ENCODE data around the gene KLHDC8A. TPM values are rescaled to one million over a fixed set of nuclear protein-coding genes. Genes with fewer than 3 reads are reported as not detected.
A peak's percentile ranks its signal among the peaks of the same experiment; 100 is the strongest.

The KLHDC8A gene
- total and polyA plus RNA-seq, 9 of the 15 experiments (the other 6 are each of a cell fraction or from before 2014, with no cell fraction given): 0.01 to 0.54 (median 0.04) TPM; not detected in 6

- TF ChIP-seq HES1 (IDR thresholded peaks at IDR 0.05; ENCODE audit: low read depth) (peak; percentile 19; the same call in 1 of the 2 replicates), SRF (CRISPR knock-in tag; IDR thresholded peaks at IDR 0.05) (0 out of 4 replicates have a peak, but pooled peaks of 1 of the 2 experiments have one; percentile 46), ZNF12 (CRISPR knock-in tag; IDR thresholded peaks at IDR 0.05) (peak; percentile 60; the same call in 1 of the 2 replicates), TFAP4 (CRISPR knock-in tag; IDR thresholded peaks at IDR 0.05; ENCODE audit: borderline replicate concordance) (peak; percentile 48; the same call in 1 of the 2 replicates), RBBP5 (IDR thresholded peaks at IDR 0.05; ENCODE audit: borderline replicate concordance, insufficient read depth, low read length, poor library complexity, severe bottlenecking) (peak; percentile 63), ZNF354B (CRISPR knock-in tag; IDR thresholded peaks at IDR 0.05) (no peak), MAZ (CRISPR knock-in tag; conservative IDR thresholded peaks at IDR 0.05 in 1 of 2, IDR thresholded peaks at IDR 0.05 in 1 of 2) (peak; percentile 34 to 85; a peak in 2 of 4 replicates), YY1 (IDR thresholded peaks at IDR 0.05; ENCODE audit: borderline replicate concordance in 1 of 3, control insufficient read depth in 1 of 3, extremely low read depth in 1 of 3, insufficient read depth in 3 of 3, insufficient read length in 1 of 3, insufficient replicate concordance in 2 of 3, low read depth in 1 of 3, low read length in 2 of 3) (peak in 1 of 3 experiments; percentile 35), TAL1 (IDR thresholded peaks at IDR 0.05) (no peak), CBX3 (IDR thresholded peaks at IDR 0.05; ENCODE audit: borderline replicate concordance in 1 of 2, low read length in 2 of 2) (peak in 1 of 2 experiments; percentile 28; a peak in 1 of 3 replicates), RFX7 (CRISPR knock-in tag; IDR thresholded peaks at IDR 0.05) (no peak), FOXA3 (CRISPR knock-in tag; conservative IDR thresholded peaks at IDR 0.05 in 1 of 2, IDR thresholded peaks at IDR 0.05 in 1 of 2) (0 out of 4 replicates have a peak, but pooled peaks of 1 of the 2 experiments have one; percentile 72), ZNF282 (CRISPR knock-in tag; IDR thresholded peaks at IDR 0.05) (peak; percentile 28; the same call in 1 of the 2 replicates), RBFOX2 (IDR thresholded peaks at IDR 0.05; ENCODE audit: low read depth, low read length) (peak; percentile 70), NFYB (IDR thresholded peaks at IDR 0.05; ENCODE audit: extremely low read depth, insufficient read length) (peak; percentile 83)
- TF ChIP-seq, protein P1, sequence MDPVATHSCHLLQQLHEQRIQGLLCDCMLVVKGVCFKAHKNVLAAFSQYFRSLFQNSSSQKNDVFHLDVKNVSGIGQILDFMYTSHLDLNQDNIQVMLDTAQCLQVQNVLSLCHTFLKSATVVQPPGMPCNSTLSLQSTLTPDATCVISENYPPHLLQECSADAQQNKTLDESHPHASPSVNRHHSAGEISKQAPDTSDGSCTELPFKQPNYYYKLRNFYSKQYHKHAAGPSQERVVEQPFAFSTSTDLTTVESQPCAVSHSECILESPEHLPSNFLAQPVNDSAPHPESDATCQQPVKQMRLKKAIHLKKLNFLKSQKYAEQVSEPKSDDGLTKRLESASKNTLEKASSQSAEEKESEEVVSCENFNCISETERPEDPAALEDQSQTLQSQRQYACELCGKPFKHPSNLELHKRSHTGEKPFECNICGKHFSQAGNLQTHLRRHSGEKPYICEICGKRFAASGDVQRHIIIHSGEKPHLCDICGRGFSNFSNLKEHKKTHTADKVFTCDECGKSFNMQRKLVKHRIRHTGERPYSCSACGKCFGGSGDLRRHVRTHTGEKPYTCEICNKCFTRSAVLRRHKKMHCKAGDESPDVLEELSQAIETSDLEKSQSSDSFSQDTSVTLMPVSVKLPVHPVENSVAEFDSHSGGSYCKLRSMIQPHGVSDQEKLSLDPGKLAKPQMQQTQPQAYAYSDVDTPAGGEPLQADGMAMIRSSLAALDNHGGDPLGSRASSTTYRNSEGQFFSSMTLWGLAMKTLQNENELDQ (CRISPR knock-in tag; IDR thresholded peaks at IDR 0.05; ENCODE audit: borderline replicate concordance): peak; percentile 95
- TF ChIP-seq, protein P2, sequence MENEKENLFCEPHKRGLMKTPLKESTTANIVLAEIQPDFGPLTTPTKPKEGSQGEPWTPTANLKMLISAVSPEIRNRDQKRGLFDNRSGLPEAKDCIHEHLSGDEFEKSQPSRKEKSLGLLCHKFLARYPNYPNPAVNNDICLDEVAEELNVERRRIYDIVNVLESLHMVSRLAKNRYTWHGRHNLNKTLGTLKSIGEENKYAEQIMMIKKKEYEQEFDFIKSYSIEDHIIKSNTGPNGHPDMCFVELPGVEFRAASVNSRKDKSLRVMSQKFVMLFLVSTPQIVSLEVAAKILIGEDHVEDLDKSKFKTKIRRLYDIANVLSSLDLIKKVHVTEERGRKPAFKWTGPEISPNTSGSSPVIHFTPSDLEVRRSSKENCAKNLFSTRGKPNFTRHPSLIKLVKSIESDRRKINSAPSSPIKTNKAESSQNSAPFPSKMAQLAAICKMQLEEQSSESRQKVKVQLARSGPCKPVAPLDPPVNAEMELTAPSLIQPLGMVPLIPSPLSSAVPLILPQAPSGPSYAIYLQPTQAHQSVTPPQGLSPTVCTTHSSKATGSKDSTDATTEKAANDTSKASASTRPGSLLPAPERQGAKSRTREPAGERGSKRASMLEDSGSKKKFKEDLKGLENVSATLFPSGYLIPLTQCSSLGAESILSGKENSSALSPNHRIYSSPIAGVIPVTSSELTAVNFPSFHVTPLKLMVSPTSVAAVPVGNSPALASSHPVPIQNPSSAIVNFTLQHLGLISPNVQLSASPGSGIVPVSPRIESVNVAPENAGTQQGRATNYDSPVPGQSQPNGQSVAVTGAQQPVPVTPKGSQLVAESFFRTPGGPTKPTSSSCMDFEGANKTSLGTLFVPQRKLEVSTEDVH (IDR thresholded peaks at IDR 0.05; ENCODE audit: low read depth, partially characterized antibody): peak; percentile 35
These were observed 35.4 kb downstream of the KLHDC8A start, which contains the start of gene NUAK2 (continued) for GRCh38 chr1:205321162-205321958.
